Sigmoid colon (tissue), 7 donors: ENCODE measurements around the gene DYRK1A. TPM values are rescaled to one million over a fixed set of nuclear protein-coding genes. Genes with fewer than 3 reads are reported as not detected.

Experiments
- DNase-seq: peaks from one replicate; pipeline ENCODE4 v3.0.0-alpha.2; 2019
- H3K27ac ChIP-seq, 4 donors: fragments of 200-600 bp; sonication (generic); one replicate each; pipeline ENCODE4 v1.5.1; 2016 to 2019; ENCODE audit warnings: mild to moderate bottlenecking in 1 of 4
- H3K27me3 ChIP-seq, 3 donors: fragments of 200-600 bp; sonication (generic); one replicate each; pipeline ENCODE4 v1.5.1; 2019; ENCODE audit warnings: mild to moderate bottlenecking in 1 of 3
- H3K36me3 ChIP-seq, 4 donors: fragments of 200-600 bp; sonication (generic); one replicate each; pipeline ENCODE4 v1.5.1; 2016 to 2019
- H3K4me1 ChIP-seq, 4 donors: fragments of 200-600 bp; sonication (generic); one replicate each; pipeline ENCODE4 v1.5.1; 2017 to 2019
- H3K4me3 ChIP-seq, 4 donors: fragments of 200-600 bp; sonication (generic); one replicate each; pipeline ENCODE4 v1.5.1; 2017 to 2019; ENCODE audit warnings: mild to moderate bottlenecking in 2 of 4, moderate library complexity in 1 of 4
- H3K9me3 ChIP-seq, 4 donors: fragments of 200-600 bp in 3 of 4; sonication (generic) in 3 of 4; one replicate each; pipeline versions ENCODE4 v1.5.1 to v1.6.1; 2013 to 2019
- EP300 ChIP-seq, 4 donors: sonication (generic); formaldehyde crosslinking; IDR thresholded peaks; one replicate each; pipeline ENCODE4 v1.6.1; 2017; ENCODE audit warnings: antibody characterized with exemption in 4 of 4
- POLR2A ChIP-seq, 2 donors: fragments of 450-650 bp; IDR thresholded peaks; one replicate each; pipeline ENCODE4 v1.6.1; 2016; ENCODE audit warnings: antibody characterized with exemption in 2 of 2, mild to moderate bottlenecking in 2 of 2, moderate library complexity in 2 of 2
- POLR2AphosphoS5 ChIP-seq, 4 donors: sonication (generic); formaldehyde crosslinking; IDR thresholded peaks; one replicate each; pipeline ENCODE4 v1.6.1; 2017; ENCODE audit warnings: antibody characterized with exemption in 4 of 4
- WGBS, 2 donors: extraction: QIAGEN DNeasy Blood & Tissue Kit; methylation state at CpG; one replicate each; pipeline ENCODE4 v1.1.7; 2013; 5-methylcytosine and 5-hydroxymethylcytosine counted together
- intact Hi-C: fragments of 100-400 bp; cut with DNase I; formaldehyde crosslinking; loops from one replicate; pipeline ENCODE4 v1.15.1; 2023
- polyA plus RNA-seq, 3 donors: library from polyadenylated mRNA; stranded (reverse); fragments of 200-250 nt; gene quantifications; one replicate each; pipeline ENCODE4 v1.2.3, GENCODE V29; 2013
- total RNA-seq, 4 donors: library from RNA; depleted of rRNA; stranded (reverse); fragments of >200 nt; gene quantifications; one replicate each; pipeline ENCODE4 v1.1.0, GENCODE V29; 2016
- TF ChIP-seq, protein P1 (sequence below), 4 experiments: fragments of 450-650 bp in 3 of 4; fragments of 200-600 bp in 1 of 4; IDR thresholded peaks; one replicate each; pipeline ENCODE4 v1.5.1; 2016 to 2019; ENCODE audit warnings: antibody characterized with exemption in 4 of 4, mild to moderate bottlenecking in 3 of 4, moderate library complexity in 2 of 4
- donor health status: healthy with polysubstance abuse.
- donor health status: Bipolar disorder and iron deficiency.
- donor health status: healthy.

The DYRK1A gene
- total and polyA plus RNA-seq, 7 donors: 11.4 to 74.1 (median 62.9) TPM

DNA sequence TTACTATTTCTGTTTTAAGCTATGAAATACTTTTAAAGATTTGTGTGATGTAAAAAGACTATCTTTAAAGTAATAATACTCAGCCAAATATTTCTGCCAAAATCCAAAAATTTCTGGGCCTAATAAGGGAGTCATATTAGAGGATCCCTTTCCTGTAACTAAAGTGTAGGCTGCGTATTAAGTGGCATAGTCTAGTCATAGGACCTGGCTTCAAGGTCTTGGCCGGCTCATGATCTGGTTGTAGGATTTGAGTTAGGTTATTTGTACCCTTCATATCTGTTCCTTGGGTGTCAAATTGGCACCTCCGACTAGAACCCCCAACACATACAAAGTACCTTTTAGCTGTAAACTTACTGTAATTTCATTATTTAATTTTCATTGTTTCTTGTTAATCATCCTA is 107.8 kb downstream of the DYRK1A start:
- H3K4me1 ChIP-seq: peaks cover 0 to 76% (median 60%) of the 10 kb centered on the region in 4 donors
- TF ChIP-seq EP300 (IDR thresholded peaks at IDR 0.05) (no peak), POLR2AphosphoS5 (IDR thresholded peaks at IDR 0.05) (no peak), POLR2A (IDR thresholded peaks at IDR 0.05) (no peak)
- TF ChIP-seq, protein P1, sequence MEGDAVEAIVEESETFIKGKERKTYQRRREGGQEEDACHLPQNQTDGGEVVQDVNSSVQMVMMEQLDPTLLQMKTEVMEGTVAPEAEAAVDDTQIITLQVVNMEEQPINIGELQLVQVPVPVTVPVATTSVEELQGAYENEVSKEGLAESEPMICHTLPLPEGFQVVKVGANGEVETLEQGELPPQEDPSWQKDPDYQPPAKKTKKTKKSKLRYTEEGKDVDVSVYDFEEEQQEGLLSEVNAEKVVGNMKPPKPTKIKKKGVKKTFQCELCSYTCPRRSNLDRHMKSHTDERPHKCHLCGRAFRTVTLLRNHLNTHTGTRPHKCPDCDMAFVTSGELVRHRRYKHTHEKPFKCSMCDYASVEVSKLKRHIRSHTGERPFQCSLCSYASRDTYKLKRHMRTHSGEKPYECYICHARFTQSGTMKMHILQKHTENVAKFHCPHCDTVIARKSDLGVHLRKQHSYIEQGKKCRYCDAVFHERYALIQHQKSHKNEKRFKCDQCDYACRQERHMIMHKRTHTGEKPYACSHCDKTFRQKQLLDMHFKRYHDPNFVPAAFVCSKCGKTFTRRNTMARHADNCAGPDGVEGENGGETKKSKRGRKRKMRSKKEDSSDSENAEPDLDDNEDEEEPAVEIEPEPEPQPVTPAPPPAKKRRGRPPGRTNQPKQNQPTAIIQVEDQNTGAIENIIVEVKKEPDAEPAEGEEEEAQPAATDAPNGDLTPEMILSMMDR (IDR thresholded peaks at IDR 0.05): no peak
- intact Hi-C loops: no loop called here
- H3K27me3 ChIP-seq: no peaks in the 10 kb centered on the region
- no peak for DNase-seq
- H3K36me3 ChIP-seq: no peaks in the 10 kb centered on the region
- no peak overlapping the region for H3K4me3 ChIP-seq
- H3K9me3 ChIP-seq: no peaks in the 10 kb centered on the region
- 97 to 98% methylated on average over 3 of the region's 3 CpGs for WGBS, 2 donors
- H3K27ac ChIP-seq: no peak overlapping the region

- H3K4me1 ChIP-seq: peaks cover 0 to 77% (median 60%) of the 10 kb centered on the region in 4 donors
- peaks cover 0 to 2% (median 0%) of the 10 kb centered on the region in 4 donors for H3K36me3 ChIP-seq
- H3K27me3 ChIP-seq: no peaks in the 10 kb centered on the region
- no peaks in the 10 kb centered on the region for H3K9me3 ChIP-seq
- no peak overlapping the region for H3K4me3 ChIP-seq
- TF ChIP-seq EP300 (IDR thresholded peaks at IDR 0.05) (no peak), POLR2AphosphoS5 (IDR thresholded peaks at IDR 0.05) (no peak)
- no peak for DNase-seq
- H3K27ac ChIP-seq: no peak overlapping the region
- intact Hi-C loops: no loop called here
These were observed 108.8 kb downstream of the DYRK1A start for GRCh38 chr21:37475186-37475868.

DNA sequence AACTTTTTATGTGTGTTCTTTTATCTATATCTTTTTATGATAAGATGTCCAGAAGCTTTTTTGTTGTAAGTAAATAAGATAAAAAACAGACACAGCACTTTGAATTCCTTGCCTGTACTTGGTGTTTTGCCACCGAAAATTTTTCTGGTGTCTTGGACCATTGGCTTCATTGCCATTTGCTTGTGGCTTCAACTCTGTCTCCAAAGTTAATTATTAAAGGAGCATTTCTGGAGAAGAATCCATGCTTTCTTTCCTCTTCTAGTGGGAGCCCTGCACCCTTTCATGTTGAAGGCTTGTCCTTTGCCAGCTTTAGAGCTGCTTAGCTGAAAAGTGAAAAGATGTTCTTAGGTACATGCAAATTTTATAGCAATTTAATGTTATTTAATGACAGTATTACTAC is 112.2 kb downstream of the DYRK1A start:
- TF ChIP-seq EP300 (IDR thresholded peaks at IDR 0.05): no peak
- Histone ChIP-seq H3K27me3 (no peaks in the 10 kb centered on the region), H3K27ac (no peak overlapping the region), H3K4me1 (peaks cover 0 to 55% (median 44%) of the 10 kb centered on the region in 4 donors), H3K9me3 (no peaks in the 10 kb centered on the region), H3K4me3 (no peak overlapping the region), H3K36me3 (peaks cover 0 to 26% (median 10%) of the 10 kb centered on the region in 4 donors)
- WGBS, 2 donors: 26 to 73% methylated on average over 1 of the region's 1 CpG
- intact Hi-C loops: no loop called here
- no peak for DNase-seq

DNA sequence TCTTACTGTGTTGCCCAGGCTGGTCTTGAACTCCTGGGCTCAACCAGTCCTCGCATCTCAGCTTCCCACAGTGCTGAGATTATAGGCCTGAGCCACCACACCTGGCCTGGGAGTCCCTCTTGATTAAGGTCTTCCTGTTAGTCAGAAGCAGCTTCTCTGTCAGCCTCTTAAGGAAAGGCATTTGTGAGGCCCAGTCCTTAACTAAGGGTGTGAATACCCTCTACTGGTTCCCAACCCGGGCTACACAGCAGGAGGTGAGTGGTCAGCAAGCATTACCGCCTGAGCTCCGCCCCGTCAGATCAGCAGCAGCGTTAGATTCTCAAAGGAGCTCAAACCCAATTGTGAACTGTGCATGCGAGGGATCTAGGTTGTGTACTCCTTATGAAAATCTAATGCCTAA is 117.2 kb downstream of the DYRK1A start:
- Histone ChIP-seq H3K27me3 (no peaks in the 10 kb centered on the region), H3K4me3 (no peak overlapping the region), H3K36me3 (peaks cover 0 to 46% (median 13%) of the 10 kb centered on the region in 4 donors), H3K4me1 (peaks cover 0 to 12% (median 8%) of the 10 kb centered on the region in 4 donors), H3K9me3 (no peaks in the 10 kb centered on the region), H3K27ac (no peak overlapping the region)
- intact Hi-C loops: no loop called here
- 96% methylated on average over 7 of the region's 7 CpGs for WGBS, 2 donors
- TF ChIP-seq POLR2AphosphoS5 (IDR thresholded peaks at IDR 0.05) (no peak), EP300 (IDR thresholded peaks at IDR 0.05) (no peak), POLR2A (IDR thresholded peaks at IDR 0.05) (no peak)
- TF ChIP-seq, protein P1 (IDR thresholded peaks at IDR 0.05): no peak
- no peak for DNase-seq

GRCh38 chr21:37484535-37485474 is 118.2 kb downstream of the DYRK1A start:
- Histone ChIP-seq H3K4me1 (peaks cover 0 to 14% (median 6%) of the 10 kb centered on the region in 4 donors), H3K9me3 (no peaks in the 10 kb centered on the region), H3K4me3 (no peak overlapping the region), H3K36me3 (peaks cover 0 to 51% (median 13%) of the 10 kb centered on the region in 4 donors), H3K27ac (no peak overlapping the region), H3K27me3 (no peaks in the 10 kb centered on the region)
- WGBS, 2 donors: 94 to 95% methylated on average over 7 of the region's 7 CpGs
- intact Hi-C loops: no loop called here
- TF ChIP-seq POLR2AphosphoS5 (IDR thresholded peaks at IDR 0.05) (no peak), POLR2A (IDR thresholded peaks at IDR 0.05) (no peak), EP300 (IDR thresholded peaks at IDR 0.05) (no peak)
- TF ChIP-seq, protein P1 (IDR thresholded peaks at IDR 0.05): no peak
- no peak for DNase-seq
